PC-3 (cell line): ENCODE measurements around the gene CD3G. TPM values are rescaled to one million over a fixed set of nuclear protein-coding genes. Genes with fewer than 3 reads are reported as not detected.

Source experiments
- ATAC-seq: fragments of 200-7000 bp; cut with Tn5 transposase; 2 replicates; pipeline ENCODE4 v1.9.1; 2020; ENCODE audit warnings: mild to moderate bottlenecking, moderate library complexity
- BruUV-seq: library from RNA; stranded (reverse); fragments of 400-500 nt; replicated peaks from 2 replicates; lab custom pipeline; 2021; lab: Mats Ljungman, UMichigan
- CTCF ChIA-PET: fragments of 300-600 bp; sonication (Branson Sonifier 250); formaldehyde crosslinking; loops from one replicate; lab custom pipeline; 2022; ENCODE audit warnings: antibody characterized with exemption; lab: Charles Lee
- POLR2A ChIA-PET: fragments of 300-600 bp; sonication (Branson Sonifier 250); formaldehyde crosslinking; loops from one replicate; lab custom pipeline; 2022; ENCODE audit warnings: antibody characterized with exemption; ENCODE audit not compliant: unreplicated experiment; lab: Charles Lee
- DNase-seq: peaks from one replicate; pipeline ENCODE4 v3.0.0-alpha.2; 2015
- H2AFZ ChIP-seq: fragments of 300-600 bp; sonication (generic); 2 replicates; pipeline ENCODE4 v1.6.0; 2016; ENCODE audit warnings: antibody characterized with exemption, low read length
- H3F3A ChIP-seq: fragments of 300-600 bp; sonication (generic); one replicate; pipeline ENCODE4 v1.6.0; 2017; ENCODE audit warnings: antibody characterized with exemption, low read length, control low read depth, mild to moderate bottlenecking; ENCODE audit not compliant: unreplicated experiment
- H3K27ac ChIP-seq: fragments of 300-600 bp; sonication (generic); 2 replicates; pipeline ENCODE4 v1.5.1; 2016; ENCODE audit warnings: mild to moderate bottlenecking, low read length
- H3K27me3 ChIP-seq: fragments of 300-600 bp; sonication (generic); 2 replicates; pipeline ENCODE4 v1.6.1; 2016; ENCODE audit warnings: low read length, mixed read lengths
- H3K36me3 ChIP-seq: fragments of 300-600 bp; sonication (generic); 2 replicates; pipeline ENCODE4 v1.6.1; 2016; ENCODE audit warnings: low read depth, mixed run types, low read length, mixed read lengths
- H3K4me1 ChIP-seq: fragments of 300-600 bp; sonication (generic); 2 replicates; pipeline ENCODE4 v1.5.1; 2016; ENCODE audit warnings: low read length; ENCODE audit not compliant: insufficient read depth
- H3K4me2 ChIP-seq: fragments of 300-600 bp; sonication (generic); 2 replicates; pipeline ENCODE4 v1.6.0; 2016; ENCODE audit warnings: low read length
- H3K4me3 ChIP-seq: fragments of 300-600 bp; sonication (generic); 2 replicates; pipeline ENCODE4 v1.5.1; 2016; ENCODE audit warnings: mild to moderate bottlenecking, low read length, mixed read lengths
- H3K79me2 ChIP-seq: fragments of 300-600 bp; sonication (generic); 2 replicates; pipeline ENCODE4 v1.6.1; 2017; ENCODE audit warnings: low read length, mixed read lengths
- H3K9ac ChIP-seq: fragments of 300-600 bp; sonication (generic); 2 replicates; pipeline ENCODE4 v1.6.0; 2016; ENCODE audit warnings: mild to moderate bottlenecking, low read length
- H3K9me2 ChIP-seq: fragments of 300-600 bp; sonication (generic); replicated peaks from 2 replicates; pipeline ENCODE4 v1.6.1; 2016; ENCODE audit warnings: mixed run types, low read length, mixed read lengths
- H3K9me3 ChIP-seq: fragments of 300-600 bp; sonication (generic); 2 replicates; pipeline ENCODE4 v1.6.1; 2016; ENCODE audit warnings: low read length, mixed read lengths
- H4K20me1 ChIP-seq: fragments of 300-600 bp; sonication (generic); 2 replicates; pipeline ENCODE4 v1.6.1; 2016; ENCODE audit warnings: low read length, mixed read lengths
- CTCF ChIP-seq: fragments of 300-600 bp; sonication (generic); conservative IDR thresholded peaks from 2 replicates; pipeline ENCODE4 v1.5.1; 2017; ENCODE audit warnings: antibody characterized with exemption, low read depth, mild to moderate bottlenecking, low read length
- EZH2 ChIP-seq: fragments of 300-600 bp; sonication (generic); IDR thresholded peaks from one replicate; pipeline ENCODE4 v1.6.1; 2017; ENCODE audit warnings: antibody characterized with exemption, mild to moderate bottlenecking, low read length; ENCODE audit not compliant: unreplicated experiment
- EZH2phosphoT487 ChIP-seq: fragments of 300-600 bp; sonication (generic); IDR thresholded peaks from 2 replicates; pipeline ENCODE4 v1.6.1; 2018; ENCODE audit warnings: mild to moderate bottlenecking, antibody characterized with exemption, low read length, borderline replicate concordance
- intact Hi-C: fragments of 100-400 bp; cut with micrococcal nuclease; formaldehyde crosslinking; loops from 2 replicates; pipeline ENCODE4 v1.9.0; 2023
- total RNA-seq: library from RNA; depleted of rRNA; stranded (reverse); fragments of >200 nt; gene quantifications from 2 replicates; pipeline ENCODE4 v1.2.3, GENCODE V29; 2014

CD3G gene
- total RNA-seq, 1 experiment from 2014 or later = not detected

- ChIA-PET POLR2A (no interaction called here), CTCF (no interaction called here)
- Histone ChIP-seq H3K9me3 (no peaks in the 10 kb centered on the region), H3K27ac (no peak overlapping the region), H3K9me2 (no peaks in the 10 kb centered on the region), H3K36me3 (peaks cover 51% of the 10 kb centered on the region), H3K27me3 (no peaks in the 10 kb centered on the region), H2AFZ (no peak overlapping the region), H3F3A (no peaks in the 10 kb centered on the region), H3K4me1 (no peaks in the 10 kb centered on the region), H3K4me3 (no peak overlapping the region), H3K4me2 (no peak overlapping the region), H4K20me1 (no peaks in the 10 kb centered on the region), H3K79me2 (peaks cover 29% of the 10 kb centered on the region), H3K9ac (no peak overlapping the region)
- no TSS peak for BruUV-seq
- intact Hi-C loops = no loop called here
- DNase-seq = no peak
- TF ChIP-seq CTCF (no peak), EZH2phosphoT487 (no peak), EZH2 (no peak)
- ATAC-seq = no peak
Observed at GRCh38 chr11:118366287-118366686, 22.1 kb downstream of the CD3G start.

GRCh38 chr11:118370774-118371173, 26.6 kb downstream of the CD3G start:
- Histone ChIP-seq H3K27me3 (no peaks in the 10 kb centered on the region), H3K79me2 (no peaks in the 10 kb centered on the region), H4K20me1 (no peaks in the 10 kb centered on the region), H3K9ac (no peak overlapping the region), H3K9me2 (no peaks in the 10 kb centered on the region), H3F3A (no peaks in the 10 kb centered on the region), H3K4me3 (no peak overlapping the region), H3K4me1 (no peaks in the 10 kb centered on the region), H2AFZ (no peak overlapping the region), H3K36me3 (peaks cover 70% of the 10 kb centered on the region), H3K9me3 (no peaks in the 10 kb centered on the region), H3K27ac (no peak overlapping the region), H3K4me2 (no peak overlapping the region)
- ATAC-seq (peak; percentile 67), DNase-seq (no peak)
- ChIA-PET POLR2A (no interaction called here), CTCF (no interaction called here)
- BruUV-seq = no TSS peak
- intact Hi-C loops = no loop called here
- TF ChIP-seq CTCF (no peak), EZH2phosphoT487 (no peak), EZH2 (no peak)

- H3K79me2 ChIP-seq = no peaks in the 10 kb centered on the region
- DNase-seq (no peak), ATAC-seq (no peak)
- ChIA-PET POLR2A (no interaction called here), CTCF (no interaction called here)
- TF ChIP-seq EZH2phosphoT487 (no peak), EZH2 (no peak), CTCF (no peak)
- H3K4me2 ChIP-seq = no peak overlapping the region
- H3K36me3 ChIP-seq = peaks cover 55% of the 10 kb centered on the region
- no peak overlapping the region for H3K27ac ChIP-seq
- no peaks in the 10 kb centered on the region for H3K9me2 ChIP-seq
- H3K9me3 ChIP-seq = no peaks in the 10 kb centered on the region
- H4K20me1 ChIP-seq = no peaks in the 10 kb centered on the region
- H3K9ac ChIP-seq = no peak overlapping the region
- H3K4me3 ChIP-seq = no peak overlapping the region
- no peak overlapping the region for H2AFZ ChIP-seq
- no peaks in the 10 kb centered on the region for H3F3A ChIP-seq
- no peaks in the 10 kb centered on the region for H3K27me3 ChIP-seq
- intact Hi-C loops = no loop called here
- BruUV-seq = TSS peak; percentile 8
- H3K4me1 ChIP-seq = no peaks in the 10 kb centered on the region
Observed at GRCh38 chr11:118373263-118373662, 29.1 kb downstream of the CD3G start.
